Left kidney (tissue), 2 donors: ENCODE measurements around the gene HNMT. TPM values are rescaled to one million over a fixed set of nuclear protein-coding genes. Genes with fewer than 3 reads are reported as not detected.
"Not testable (repeated sequence)": the region's sequence is repeated elsewhere in the genome, so short reads cannot be mapped to it uniquely, and the experiment has no call there.

Experiments
- DNase-seq: peaks from one replicate; pipeline ENCODE4 v3.0.0-alpha.2; 2013
- polyA plus RNA-seq: library from polyadenylated mRNA; unstranded; fragments of 120-200 nt; gene quantifications from one replicate; pipeline ENCODE4 v1.2.1, GENCODE V29; 2013; ENCODE audit not compliant: insufficient read length

HNMT gene
- polyA plus RNA-seq, 1 donor: 78.8 TPM

DNA sequence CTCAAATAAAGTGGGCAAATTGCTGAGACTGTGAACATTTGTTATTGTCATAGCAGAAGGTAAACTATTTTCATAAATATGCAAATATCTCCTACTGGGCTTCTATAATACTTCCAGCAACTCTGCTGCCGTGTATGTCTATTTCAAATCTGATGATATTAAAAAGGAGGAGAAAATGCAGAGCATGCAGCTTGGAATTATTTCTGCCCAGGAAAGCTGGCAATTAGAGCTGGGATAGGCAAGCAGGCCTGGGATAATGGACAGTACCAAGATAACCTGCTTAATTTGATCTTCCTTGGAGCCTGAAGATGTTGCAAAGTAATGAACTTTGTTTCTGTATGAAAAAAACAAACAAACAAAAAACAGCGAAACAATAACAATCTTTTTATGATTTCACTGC lies 72.8 kb downstream of the HNMT start:
- DNase-seq: no peak

DNA sequence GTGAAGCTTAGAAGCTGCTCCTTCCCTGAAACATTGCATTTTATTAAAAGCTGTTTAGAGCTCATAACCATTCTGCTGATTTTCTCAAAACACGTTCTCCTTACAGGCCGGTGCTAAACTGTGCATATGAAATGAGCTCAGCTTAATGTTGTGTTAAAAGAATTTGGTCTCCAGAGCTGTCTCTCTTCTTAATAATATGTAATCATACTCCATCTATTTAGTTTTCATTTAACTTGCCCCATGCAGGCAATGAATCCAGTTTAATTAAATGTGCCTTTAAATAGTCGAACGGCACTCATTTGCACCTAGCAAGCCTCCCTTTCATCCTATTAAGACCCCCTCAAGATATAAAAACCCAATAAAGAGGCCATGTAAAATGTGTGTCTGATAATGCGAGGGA lies 76.3 kb downstream of the HNMT start:
- no peak for DNase-seq

DNA sequence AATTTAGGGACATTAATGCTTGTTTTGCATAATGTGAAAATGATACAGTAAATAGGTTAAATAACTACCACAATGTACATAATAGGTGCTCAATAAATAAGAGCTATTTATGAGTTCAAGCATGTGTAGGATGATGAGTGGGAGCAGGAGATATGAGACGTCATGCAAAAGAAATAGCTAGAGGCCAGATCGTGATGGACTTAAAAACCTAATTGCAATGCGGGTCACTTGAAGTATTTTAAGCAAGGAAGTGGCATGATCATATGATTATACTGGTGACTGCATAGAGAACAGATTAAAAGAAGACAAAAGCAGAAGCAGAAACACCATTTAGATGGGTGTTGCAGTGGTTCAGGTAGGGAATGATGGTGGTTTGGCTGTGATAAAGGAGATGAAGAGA lies 78.0 kb downstream of the HNMT start:
- DNase-seq: no peak

DNA sequence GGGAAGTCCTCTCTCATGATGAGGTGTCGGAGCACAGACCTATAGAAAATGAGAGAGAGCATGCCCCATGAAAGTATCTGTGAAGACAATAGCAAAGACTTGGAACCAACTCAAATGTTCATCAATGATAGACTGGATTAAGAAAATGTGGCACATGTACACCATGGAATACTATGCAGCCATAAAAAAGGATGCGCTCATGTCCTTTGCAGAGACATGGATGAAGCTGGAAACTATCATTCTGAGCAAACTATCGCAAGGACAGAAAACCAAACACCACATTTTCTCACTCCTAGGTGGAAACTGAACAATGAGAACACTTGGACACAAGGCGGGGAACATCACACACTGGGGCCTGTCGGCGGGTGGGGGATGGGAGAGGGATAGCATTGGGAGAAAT lies 79.3 kb downstream of the HNMT start:
- not testable (repeated sequence) for DNase-seq

DNA sequence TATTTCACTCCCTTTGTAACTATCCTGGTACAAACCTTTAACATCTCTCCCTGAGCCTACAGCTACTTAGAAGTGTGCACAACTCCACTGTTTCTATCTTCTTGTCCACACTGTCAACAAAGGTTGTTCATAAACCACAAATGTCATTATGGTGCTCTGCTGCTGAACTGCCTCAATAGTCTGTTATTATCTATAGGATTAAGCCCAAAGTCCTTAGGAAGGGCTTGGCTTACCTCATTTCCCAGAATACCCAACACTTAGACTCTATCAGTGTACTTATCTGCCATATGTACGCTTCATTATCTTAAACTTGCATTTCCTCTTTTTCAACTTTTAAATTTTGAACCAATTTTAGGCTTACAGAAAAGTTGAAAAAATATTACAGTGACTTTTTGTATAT lies 94.2 kb downstream of the HNMT start:
- DNase-seq: no peak

DNA sequence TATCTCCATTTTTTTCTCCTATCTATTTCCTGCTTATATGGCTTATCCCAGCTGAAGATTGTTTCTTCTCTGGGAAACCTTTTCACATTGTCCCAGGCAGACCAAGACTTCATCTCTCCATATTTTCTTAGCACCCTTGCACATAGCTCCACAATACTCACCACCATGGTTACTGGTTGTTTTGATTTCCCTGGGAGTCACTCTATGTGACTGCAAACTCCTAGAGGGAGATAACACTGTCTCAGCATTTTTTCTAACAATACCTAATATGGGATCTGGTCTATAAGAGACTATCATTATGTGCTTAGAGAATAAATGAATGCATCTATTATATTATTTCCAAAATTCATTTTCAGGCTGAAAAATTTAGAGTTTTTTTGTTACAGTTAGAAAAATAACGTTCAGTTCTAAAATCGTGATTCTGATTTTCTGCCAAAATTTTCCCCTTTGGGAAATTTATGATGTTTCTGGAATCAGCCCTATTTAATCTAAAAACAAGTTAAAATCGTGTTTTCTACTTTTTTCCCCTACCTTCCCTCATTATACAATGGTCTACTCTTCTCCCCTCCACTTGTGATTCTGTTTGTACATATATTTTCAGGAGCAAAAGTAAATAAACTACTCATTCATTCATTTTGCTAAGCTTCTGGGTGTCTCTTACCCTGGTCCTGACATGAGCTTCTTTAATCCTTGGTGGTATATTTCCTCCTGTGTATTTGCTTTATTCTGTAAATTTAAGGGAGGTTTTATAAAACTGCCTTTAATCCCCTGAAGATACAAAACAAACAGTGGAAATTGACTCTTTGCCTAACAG lies 95.4 kb downstream of the HNMT start:
- DNase-seq: no peak

DNA sequence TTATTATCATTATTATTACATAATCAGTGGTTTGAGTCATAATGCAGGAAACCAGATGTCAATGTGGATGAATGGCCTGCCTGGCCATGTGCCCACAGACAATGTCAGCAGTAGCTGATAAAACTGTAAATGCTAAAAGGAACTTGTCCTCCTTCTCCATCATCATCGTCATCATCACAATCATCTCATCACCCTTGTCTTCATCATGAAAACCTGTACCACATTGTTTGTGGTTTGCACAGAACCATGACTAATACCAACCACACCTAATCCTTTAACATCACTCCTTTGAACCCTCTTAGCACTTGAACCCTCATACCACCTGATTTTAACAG lies 96.0 kb downstream of the HNMT start:
- no peak for DNase-seq

DNA sequence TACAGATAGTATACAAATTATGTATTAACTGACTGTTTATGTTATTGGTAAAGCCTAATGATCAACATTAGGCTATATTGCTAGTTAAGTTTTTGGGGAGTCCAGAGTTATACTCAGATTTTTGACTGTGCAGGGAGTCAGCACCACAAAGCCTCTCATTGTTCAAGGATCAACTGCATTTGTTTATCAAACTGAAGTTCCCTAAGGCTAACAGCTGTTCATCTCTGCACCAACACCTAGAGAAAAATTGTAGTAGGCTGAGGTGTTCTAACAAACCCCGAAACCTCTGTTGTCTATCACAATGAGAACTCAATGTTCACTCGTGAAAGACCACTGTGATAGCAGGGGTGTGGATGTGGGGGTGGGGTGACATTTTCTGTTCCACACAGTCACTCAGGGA lies 97.7 kb downstream of the HNMT start:
- no peak for DNase-seq

DNA sequence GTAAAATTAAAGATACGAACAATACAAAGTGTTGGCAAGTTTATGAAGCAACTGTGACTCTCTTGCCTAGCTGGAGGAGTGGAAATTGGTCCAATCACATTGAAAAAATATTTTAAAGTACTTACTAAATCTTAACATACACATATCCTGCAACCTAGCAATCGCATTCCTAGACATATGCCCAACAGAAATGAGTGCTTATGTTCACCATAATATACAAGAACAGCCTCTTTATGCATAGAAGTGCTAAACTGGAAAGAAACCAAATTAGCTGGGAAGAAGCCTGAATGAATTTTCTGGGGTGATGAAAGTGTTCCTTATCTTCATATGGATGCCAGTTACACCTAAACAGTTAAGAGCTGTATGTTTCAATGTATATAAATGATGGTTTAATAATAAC lies 98.9 kb downstream of the HNMT start:
- DNase-seq: no peak
